Measurements from ENCODE around the gene CFAP20DC. TPM values are rescaled to one million over a fixed set of nuclear protein-coding genes. Genes with fewer than 3 reads are reported as not detected.

Gene CFAP20DC
- total and polyA plus RNA-seq, 2 of the 4 experiments (the other 2 are of a cell fraction): 1.2 to 1.6 TPM

- peak; percentile 56 for ATAC-seq (ENCODE audit: low read depth)
- Histone ChIP-seq H2AFZ (replicated peaks; ENCODE audit: low read length, poor library complexity) (peak overlapping the region; percentile 82), H3K56ac (ENCODE audit: extremely low read depth, insufficient read depth, low read length) (no peak overlapping the region), H2AK5ac (ENCODE audit: low read depth, low read length) (peak overlapping the region; percentile 88; the same call in 1 of the 2 replicates), H3K18ac (ENCODE audit: low read depth, low read length) (peak overlapping the region; percentile 89), H3K27ac (ENCODE audit: insufficient read depth, low read length) (peak overlapping the region; percentile 94), H3K79me1 (ENCODE audit: low read depth in 1 of 2, low read length in 2 of 2) (no peaks in the 10 kb centered on the region; a peak in 1 of 4 replicates), H3K27me3 (ENCODE audit: control insufficient read depth, insufficient read depth, low read length) (no peaks in the 10 kb centered on the region), H2AK9ac (replicated peaks; ENCODE audit: low read depth, low read length, poor library complexity) (no peak overlapping the region), H3K4me2 (ENCODE audit: low read depth, low read length) (peak overlapping the region; percentile 58), H3K4ac (ENCODE audit: low read depth, low read length) (peak overlapping the region; percentile 68), H4K91ac (ENCODE audit: insufficient read depth, low read depth, low read length) (peak overlapping the region; percentile 76), H3K4me3 (ENCODE audit: insufficient read depth, low read depth, low read length) (no peak overlapping the region), H3K23ac (ENCODE audit: low read depth, low read length) (peak overlapping the region; percentile 76; the same call in 1 of the 2 replicates), H3K9me3 (ENCODE audit: control insufficient read depth, insufficient read depth, low read length) (no peaks in the 10 kb centered on the region), H2BK5ac (ENCODE audit: low read depth, low read length, poor library complexity, severe bottlenecking) (peak overlapping the region; percentile 55), H4K20me1 (ENCODE audit: insufficient read depth, low read length) (no peaks in the 10 kb centered on the region), H2BK120ac (ENCODE audit: low read depth, low read length) (peak overlapping the region; percentile 92), H3K4me1 (ENCODE audit: control insufficient read depth, insufficient read depth, low read length) (peaks cover 19% of the 10 kb centered on the region), H2BK15ac (ENCODE audit: low read depth, low read length) (peak overlapping the region; percentile 57; the same call in 2 of the 3 replicates), H3K9me1 (ENCODE audit: insufficient read depth, low read length) (peaks cover 9% of the 10 kb centered on the region), H3K14ac (replicated peaks; ENCODE audit: low read depth, low read length) (peak overlapping the region; percentile 82), H4K8ac (ENCODE audit: low read depth in 2 of 2, low read length in 2 of 2) (peak overlapping the region; percentile 41 to 87), H3K9ac (ENCODE audit: low read depth, low read length) (no peak overlapping the region; the same call in 1 of the 2 replicates), H3K36me3 (ENCODE audit: control insufficient read depth, insufficient read depth, low read length) (no peaks in the 10 kb centered on the region), H4K5ac (ENCODE audit: low read depth, low read length) (peak overlapping the region; percentile 94), H2BK20ac (ENCODE audit: low read depth, low read length) (peak overlapping the region; percentile 94)
- intact Hi-C loops (cut with micrococcal nuclease) (loop anchor here (5.0 kb wide), 1 partner anchor 140 kb away; no protein-coding TSS in a partner anchor), in situ Hi-C loops (cut with MboI; ENCODE audit: low sequenced_read_pairs) (no loop called here), dilution Hi-C loops (cut with HindIII; ENCODE audit: low sequenced_read_pairs, unreplicated experiment) (no loop called here)
- peak; percentile 59 for DNase-seq
- 0 out of 2 replicates have a peak, but pooled peaks have one; percentile 13 for TF ChIP-seq FOS (IDR thresholded peaks at IDR 0.05; ENCODE audit: low read depth, low read length)
- TF ChIP-seq CTCF (conservative IDR thresholded peaks at IDR 0.05; ENCODE audit: low read depth, low read length): no peak
- BruUV-seq (replicated peaks): no TSS peak
- no CpG with 5 or more reads among the region's 2 CpGs for WGBS, 2 experiments (ENCODE audit: extremely low coverage in 2 of 2, insufficient read length in 1 of 2)
- CTCF ChIA-PET: interaction anchor here (0.7 kb wide), 1 partner anchor 24 kb away, joined by 3 read pairs; no protein-coding TSS in a partner anchor
- POLR2A ChIA-PET (ENCODE audit: unreplicated experiment): no interaction called here
Observed at GRCh38 chr3:58962040-58962651, 87.7 kb downstream of the CFAP20DC start.
